SK-N-SH (cell line): ENCODE measurements around the gene FABP7. TPM values are rescaled to one million over a fixed set of nuclear protein-coding genes. Genes with fewer than 3 reads are reported as not detected.
A peak's percentile ranks its signal among the peaks of the same experiment; 100 is the strongest.

Experiments
- CTCF ChIA-PET: fragments of 300-600, 350-600 bp; formaldehyde crosslinking; extraction: SDS; loops from one replicate; lab custom pipeline; 2021; lab: Yijun Ruan, JAX
- POLR2A ChIA-PET: fragments of 350-600 bp; sonication (Branson Sonifier 250); formaldehyde crosslinking; extraction: SDS; loops from one replicate; lab custom pipeline; 2020; ENCODE audit warnings: antibody characterized with exemption, inconsistent platforms; lab: Yijun Ruan, JAX
- DNase-seq: peaks from one replicate; pipeline ENCODE4 v3.0.0; 2012
- H2AFZ ChIP-seq: fragments of 200-600 bp; sonication (generic); 2 replicates; pipeline ENCODE4 v1.8.1; 2016; ENCODE audit warnings: antibody characterized with exemption, mild to moderate bottlenecking, low read depth
- H3F3A ChIP-seq: fragments of 200-600 bp; sonication (generic); replicated peaks from 2 replicates; pipeline ENCODE3; 2016; ENCODE audit warnings: antibody characterized with exemption, mild to moderate bottlenecking; ENCODE audit not compliant: insufficient read depth
- H3K27ac ChIP-seq, 2 experiments: fragments of 200-500 bp in 1 of 2; fragments of 200-600 bp in 1 of 2; sonication (Bioruptor generic) in 1 of 2; sonication (generic), shearing (Covaris generic) in 1 of 2; 2 replicates each; pipeline versions ENCODE4 v1.5.1 to v1.6.1; 2014 to 2016; ENCODE audit warnings: low read depth in 2 of 2, inconsistent platforms in 1 of 2, low read length in 1 of 2, mild to moderate bottlenecking in 1 of 2, mixed read lengths in 1 of 2
- H3K27me3 ChIP-seq: fragments of 200-600 bp; sonication (generic), shearing (Covaris generic); 2 replicates; pipeline ENCODE4 v1.6.1; 2016; ENCODE audit warnings: mixed run types; ENCODE audit not compliant: insufficient read depth
- H3K36me3 ChIP-seq, 2 experiments: fragments of 200-500 bp in 1 of 2; fragments of 200-600 bp in 1 of 2; sonication (Bioruptor generic) in 1 of 2; sonication (generic) in 1 of 2; replicated peaks in 1 of 2; 2 replicates each; pipeline versions ENCODE3 to v1.5.1; 2014 to 2016; ENCODE audit warnings: low read length in 1 of 2, mild to moderate bottlenecking in 1 of 2; ENCODE audit not compliant: insufficient read depth in 2 of 2, control insufficient read depth in 1 of 2
- H3K4me1 ChIP-seq, 2 experiments: fragments of 200-500 bp in 1 of 2; fragments of 200-600 bp in 1 of 2; sonication (Bioruptor generic) in 1 of 2; sonication (generic), shearing (Covaris generic) in 1 of 2; 2 replicates each; pipeline versions ENCODE4 v1.5.1 to v1.6.1; 2014 to 2016; ENCODE audit warnings: low read depth in 1 of 2, low read length in 1 of 2, mixed run types in 1 of 2; ENCODE audit not compliant: insufficient read depth in 2 of 2, control insufficient read depth in 1 of 2
- H3K4me2 ChIP-seq: fragments of 200-600 bp; sonication (generic), shearing (Covaris generic); 2 replicates; pipeline ENCODE4 v1.6.1; 2017; ENCODE audit warnings: mixed run types
- H3K4me3 ChIP-seq, 2 experiments: fragments of 200-500 bp in 1 of 2; fragments of 200-600 bp in 1 of 2; sonication (Bioruptor generic) in 1 of 2; sonication (generic), shearing (Covaris generic) in 1 of 2; 2 replicates each; pipeline versions ENCODE4 v1.5.1 to v1.8.1; 2014 to 2016; ENCODE audit warnings: low read depth in 2 of 2, inconsistent platforms in 1 of 2, low read length in 1 of 2, mild to moderate bottlenecking in 1 of 2, mixed read lengths in 1 of 2, moderate library complexity in 1 of 2
- H3K79me2 ChIP-seq: fragments of 200-600 bp; sonication (generic); 2 replicates; pipeline ENCODE4 v1.8.1; 2017; ENCODE audit warnings: mild to moderate bottlenecking; ENCODE audit not compliant: insufficient read depth
- H3K9ac ChIP-seq: fragments of 200-600 bp; sonication (generic); 2 replicates; pipeline ENCODE4 v1.6.1; 2017; ENCODE audit warnings: mixed run types
- H3K9me2 ChIP-seq: fragments of 200-600 bp; sonication (generic); 2 replicates; pipeline ENCODE4 v1.6.1; 2017; ENCODE audit warnings: mixed run types
- H3K9me3 ChIP-seq: fragments of 200-600 bp; sonication (generic); 2 replicates; pipeline ENCODE4 v1.6.1; 2017; ENCODE audit warnings: mixed run types, mild to moderate bottlenecking, moderate library complexity
- H4K20me1 ChIP-seq: fragments of 200-600 bp; sonication (generic); 2 replicates; pipeline ENCODE4 v1.6.1; 2017; ENCODE audit warnings: mild to moderate bottlenecking, mixed run types; ENCODE audit not compliant: insufficient read depth
- CTCF ChIP-seq: fragments of 200-600 bp; sonication (generic); IDR thresholded peaks from 2 replicates; pipeline ENCODE4 v1.6.1; 2017; ENCODE audit warnings: antibody characterized with exemption, mild to moderate bottlenecking, moderate library complexity
- EZH2phosphoT487 ChIP-seq: fragments of 200-600 bp; sonication (generic); IDR thresholded peaks from 2 replicates; pipeline ENCODE4 v1.6.1; 2017; ENCODE audit warnings: low read depth, mixed run types, mild to moderate bottlenecking, antibody characterized with exemption, moderate library complexity, borderline replicate concordance
- FOXJ3 ChIP-seq: sonication (generic); formaldehyde crosslinking; IDR thresholded peaks from 2 replicates; pipeline ENCODE4 v1.5.1; 2020; ENCODE audit warnings: mild to moderate bottlenecking, missing genetic modification reagents
- MAX ChIP-seq: IDR thresholded peaks from 2 replicates; pipeline ENCODE4 v1.4.0; 2012; ENCODE audit warnings: low read depth
- NFIC ChIP-seq: IDR thresholded peaks from 2 replicates; pipeline ENCODE4 v1.4.0; 2012; ENCODE audit warnings: borderline replicate concordance
- POLR2AphosphoS5 ChIP-seq: IDR thresholded peaks from 2 replicates; pipeline ENCODE4 v1.6.1; 2012; ENCODE audit warnings: low read depth, low read length
- TCF12 ChIP-seq: IDR thresholded peaks from 2 replicates; pipeline ENCODE4 v1.4.0; 2012
- USF1 ChIP-seq: IDR thresholded peaks from 2 replicates; pipeline ENCODE4 v1.4.0; 2012; ENCODE audit warnings: low read depth, borderline replicate concordance
- WGBS: methylation state at CpG from one replicate; pipeline ENCODE4 v1.1.6; 2017; ENCODE audit warnings: low lambda C conversion rate; 5-methylcytosine and 5-hydroxymethylcytosine counted together
- polyA plus RNA-seq, 3 experiments: library from polyadenylated mRNA; depleted of rRNA; stranded (reverse); fragments of >200 nt; gene quantifications; 2 replicates each; pipeline ENCODE4 v1.2.3, GENCODE V29; 2012

FABP7 gene
- polyA plus RNA-seq, 1 of the 3 experiments (the other 2 are of a cell fraction), result not detected

GRCh38 chr6:122792766-122793165 lies 13.2 kb downstream of the FABP7 start:
- Histone ChIP-seq H2AFZ (no peak overlapping the region), H3K9me2 (no peaks in the 10 kb centered on the region), H3K9ac (no peak overlapping the region), H3K4me2 (no peak overlapping the region), H3K4me3 (no peak overlapping the region), H3K27ac (no peak overlapping the region), H3K9me3 (no peaks in the 10 kb centered on the region), H3K79me2 (no peaks in the 10 kb centered on the region), H3K36me3 (no peaks in the 10 kb centered on the region), H3F3A (peaks cover 5% of the 10 kb centered on the region), H3K4me1 (peaks cover 0 to 9% of the 10 kb centered on the region in 2 experiments; a peak in 1 of 4 replicates), H3K27me3 (peaks cover 5% of the 10 kb centered on the region; the same call in 1 of the 2 replicates), H4K20me1 (no peaks in the 10 kb centered on the region)
- TF ChIP-seq EZH2phosphoT487 (no peak), USF1 (no peak), POLR2AphosphoS5 (no peak), MAX (no peak), FOXJ3 (CRISPR knock-in tag) (no peak)
- ChIA-PET CTCF (no interaction called here), POLR2A (no interaction called here)
- 30% methylated on average over 2 of the region's 2 CpGs for WGBS
- no peak for DNase-seq

- no peaks in the 10 kb centered on the region for H3K27me3 ChIP-seq
- H3K4me3 ChIP-seq, result no peak overlapping the region
- H3K79me2 ChIP-seq, result no peaks in the 10 kb centered on the region
- H3K9me2 ChIP-seq, result no peaks in the 10 kb centered on the region
- H3K9ac ChIP-seq, result no peak overlapping the region
- ChIA-PET POLR2A (no interaction called here), CTCF (interaction anchor here (1.1 to 2.0 kb wide), 3 partner anchors 8 to 13 kb away, joined by 3 to 4 read pairs (median 4); partner anchors contain the start of gene SMPDL3A)
- 48% methylated on average over 3 of the region's 3 CpGs for WGBS
- no peak overlapping the region for H2AFZ ChIP-seq
- H3K9me3 ChIP-seq, result no peaks in the 10 kb centered on the region
- H3K4me2 ChIP-seq, result peak overlapping the region; percentile 23; the same call in 1 of the 2 replicates
- 0 out of 4 replicates have a peak overlapping the region, but pooled peaks of 1 of the 2 experiments have one; percentile 14 for H3K27ac ChIP-seq
- no peaks in the 10 kb centered on the region for H4K20me1 ChIP-seq
- H3F3A ChIP-seq, result peaks cover 13% of the 10 kb centered on the region
- no peaks in the 10 kb centered on the region for H3K4me1 ChIP-seq
- no peak for DNase-seq
- TF ChIP-seq CTCF, result no peak
- no peak for TF ChIP-seq USF1
- TF ChIP-seq NFIC, result no peak
- TF ChIP-seq TCF12, result no peak
- H3K36me3 ChIP-seq, result no peaks in the 10 kb centered on the region
Measured at GRCh38 chr6:122797537-122797936, 18.0 kb downstream of the FABP7 start.
